Measurements from ENCODE around the gene LRSAM1.

- TF ChIP-seq REST (IDR thresholded peaks at IDR 0.05; ENCODE audit: insufficient read depth in 1 of 2, low read depth in 2 of 2, low read length in 2 of 2) (no peak), POLR2AphosphoS5 (IDR thresholded peaks at IDR 0.05; ENCODE audit: low read depth, low read length) (no peak), TAF1 (IDR thresholded peaks at IDR 0.05; ENCODE audit: borderline replicate concordance, insufficient read depth, low read length) (no peak)
These were observed 4.1 kb downstream of the LRSAM1 start for GRCh38 chr9:127455324-127455992.
